ENCODE data around the gene EXOSC10. TPM values are rescaled to one million over a fixed set of nuclear protein-coding genes. Genes with fewer than 3 reads are reported as not detected.

The EXOSC10 gene
- total and polyA plus RNA-seq, 9 of the 15 experiments (the other 6 are each of a cell fraction or from before 2014, with no cell fraction given) = 23.4 to 150 (median 105) TPM

- TF ChIP-seq ZBTB26 (CRISPR knock-in tag; IDR thresholded peaks at IDR 0.05) (no peak), RNF219 (CRISPR knock-in tag; IDR thresholded peaks at IDR 0.05) (no peak), HMGN3 (IDR thresholded peaks at IDR 0.05; ENCODE audit: borderline replicate concordance, extremely low read depth, insufficient read length, low read depth, low read length) (peak; percentile 89), ZNF639 (CRISPR knock-in tag; conservative IDR thresholded peaks at IDR 0.05 in 1 of 2, IDR thresholded peaks at IDR 0.05 in 1 of 2) (peak in 1 of 2 experiments; percentile 89; a peak in 2 of 4 replicates), CTBP1 (IDR thresholded peaks at IDR 0.05; ENCODE audit: borderline replicate concordance) (peak; percentile 72; the same call in 1 of the 2 replicates), RBBP5 (IDR thresholded peaks at IDR 0.05; ENCODE audit: borderline replicate concordance, insufficient read depth, low read length, poor library complexity, severe bottlenecking) (peak; percentile 74), ZBTB8A (IDR thresholded peaks at IDR 0.05; ENCODE audit: partially characterized antibody) (no peak), POLR2AphosphoS5 (IDR thresholded peaks at IDR 0.05; ENCODE audit: control insufficient read depth, insufficient read depth, low read depth, low read length) (0 out of 2 replicates have a peak, but pooled peaks have one; percentile 59), TBP (optimal IDR thresholded peaks at IDR 0.05; ENCODE audit: low read depth, low read length) (peak; percentile 84), CTCF (IDR thresholded peaks at IDR 0.05 in 2 of 3, conservative IDR thresholded peaks at IDR 0.05 in 1 of 3; ENCODE audit: insufficient read depth in 2 of 3, low read depth in 1 of 3, low read length in 3 of 3) (peak in 2 of 3 experiments; percentile 13 to 67; a peak in 4 of 6 replicates), FOSL1 (tag; conservative IDR thresholded peaks at IDR 0.05) (0 out of 2 replicates have a peak, but pooled peaks have one; percentile 8), LEF1 (IDR thresholded peaks at IDR 0.05) (no peak), ASH1L (IDR thresholded peaks at IDR 0.05; ENCODE audit: borderline replicate concordance, low read depth, partially characterized antibody) (no peak), CBFB (CRISPR knock-in tag; IDR thresholded peaks at IDR 0.05) (no peak), STAT5B (CRISPR knock-in tag; IDR thresholded peaks at IDR 0.05) (no peak)
Observed at GRCh38 chr1:11059968-11060830, 39.5 kb downstream of the EXOSC10 start, which contains the start of gene SRM (continued).

Data from K562 (cell line).